Measurements from ENCODE around the gene EMID1. TPM values are rescaled to one million over a fixed set of nuclear protein-coding genes. Genes with fewer than 3 reads are reported as not detected.

The EMID1 gene
- 1.1 and 1.6 TPM in 2 replicates for polyA plus RNA-seq (2011; rRNA removed)
- polyA minus RNA-seq (2011; rRNA and poly(A)+ RNA removed) = 0.74 and 1.0 TPM in 2 replicates

DNA sequence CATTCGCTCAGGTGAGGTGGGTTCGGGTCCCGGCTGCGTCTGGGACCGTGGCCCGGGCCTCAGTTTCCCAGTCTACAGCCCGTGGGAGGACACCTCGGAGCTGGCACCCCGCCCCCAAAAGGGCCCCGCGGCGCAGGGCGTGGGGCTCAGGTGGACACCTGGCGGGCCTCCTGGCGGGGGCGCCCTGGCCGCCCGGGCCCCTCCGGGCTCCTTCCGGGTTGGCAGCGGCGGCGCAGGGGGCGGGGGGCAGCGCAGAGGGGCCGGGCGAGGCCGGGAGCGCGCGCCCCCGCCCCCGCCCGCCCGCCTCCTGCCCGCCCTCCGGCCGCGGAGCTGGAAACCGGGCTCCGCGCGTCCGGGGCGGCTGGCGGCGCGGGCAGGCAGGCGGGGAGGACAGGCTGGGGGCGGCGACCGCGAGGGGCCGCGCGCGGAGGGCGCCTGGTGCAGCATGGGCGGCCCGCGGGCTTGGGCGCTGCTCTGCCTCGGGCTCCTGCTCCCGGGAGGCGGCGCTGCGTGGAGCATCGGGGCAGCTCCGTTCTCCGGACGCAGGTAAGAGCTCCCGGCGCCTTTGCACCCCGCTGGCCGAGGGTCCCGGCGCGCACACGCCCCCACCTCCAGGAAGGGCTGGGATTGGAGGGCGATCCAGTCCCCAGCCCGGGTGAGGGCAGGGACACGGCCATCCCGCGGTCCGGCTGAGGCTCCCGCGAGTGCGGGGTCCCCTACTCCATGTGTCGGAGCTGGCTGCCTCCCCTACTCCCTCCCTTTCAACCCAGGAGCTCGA lies at the start of gene EMID1:
TSS of gene EMID1 (plus strand) at position 303 of the 778 bp plus-strand sequence. CDS start at position 446, 143 bp downstream.
- TF ChIP-seq, protein P1, sequence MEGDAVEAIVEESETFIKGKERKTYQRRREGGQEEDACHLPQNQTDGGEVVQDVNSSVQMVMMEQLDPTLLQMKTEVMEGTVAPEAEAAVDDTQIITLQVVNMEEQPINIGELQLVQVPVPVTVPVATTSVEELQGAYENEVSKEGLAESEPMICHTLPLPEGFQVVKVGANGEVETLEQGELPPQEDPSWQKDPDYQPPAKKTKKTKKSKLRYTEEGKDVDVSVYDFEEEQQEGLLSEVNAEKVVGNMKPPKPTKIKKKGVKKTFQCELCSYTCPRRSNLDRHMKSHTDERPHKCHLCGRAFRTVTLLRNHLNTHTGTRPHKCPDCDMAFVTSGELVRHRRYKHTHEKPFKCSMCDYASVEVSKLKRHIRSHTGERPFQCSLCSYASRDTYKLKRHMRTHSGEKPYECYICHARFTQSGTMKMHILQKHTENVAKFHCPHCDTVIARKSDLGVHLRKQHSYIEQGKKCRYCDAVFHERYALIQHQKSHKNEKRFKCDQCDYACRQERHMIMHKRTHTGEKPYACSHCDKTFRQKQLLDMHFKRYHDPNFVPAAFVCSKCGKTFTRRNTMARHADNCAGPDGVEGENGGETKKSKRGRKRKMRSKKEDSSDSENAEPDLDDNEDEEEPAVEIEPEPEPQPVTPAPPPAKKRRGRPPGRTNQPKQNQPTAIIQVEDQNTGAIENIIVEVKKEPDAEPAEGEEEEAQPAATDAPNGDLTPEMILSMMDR (IDR thresholded peaks at IDR 0.05; ENCODE audit: low read depth, low read length) = peak; percentile 31; the same call in 1 of the 2 replicates
- no peaks in the 10 kb centered on the region; the same call in 1 of the 2 replicates for H3K9me3 ChIP-seq (ENCODE audit: control insufficient read depth, insufficient read depth, low read length)
- ChIA-PET CTCF (interaction anchor here (0.5 to 1.9 kb wide), 4 partner anchors 40 to 128 kb away, joined by 3 to 7 read pairs (median 6); no protein-coding TSS in a partner anchor), POLR2A (interaction anchor here (0.6 kb wide), 1 partner anchor 63 kb away, joined by 3 read pairs; no protein-coding TSS in a partner anchor)
- peaks cover 23% of the 10 kb centered on the region for H3K27me3 ChIP-seq (ENCODE audit: control insufficient read depth, insufficient read depth, low read length)
- no peak within 1 kb of the TSS for H3K27ac ChIP-seq (ENCODE audit: low read depth, low read length)
- H3K4me3 ChIP-seq (ENCODE audit: low read depth, low read length) = peak within 1 kb of the TSS; percentile 63
- no peak for DNase-seq (ENCODE audit: low read depth, low spot score)

GRCh38 chr22:29155966-29156365 lies 49.7 kb upstream of the EMID1 start:
- peaks cover 3% of the 10 kb centered on the region for H3K27me3 ChIP-seq (ENCODE audit: control insufficient read depth, insufficient read depth, low read length)
- CTCF ChIA-PET = interaction anchor here (0.7 to 2.6 kb wide), 2 partner anchors 90 to 767 kb away, joined by 3 to 14 read pairs; no protein-coding TSS in a partner anchor
- DNase-seq (ENCODE audit: low read depth, low spot score) = no peak
- POLR2A ChIA-PET = no interaction called here
- H3K27ac ChIP-seq (ENCODE audit: low read depth, low read length) = no peak overlapping the region
- H3K9me3 ChIP-seq (ENCODE audit: control insufficient read depth, insufficient read depth, low read length) = no peaks in the 10 kb centered on the region
- TF ChIP-seq, protein P1 (IDR thresholded peaks at IDR 0.05; ENCODE audit: low read depth, low read length) = no peak
- no peak overlapping the region for H3K4me3 ChIP-seq (ENCODE audit: low read depth, low read length)

- Histone ChIP-seq H3K4me3 (ENCODE audit: low read depth, low read length) (no peak overlapping the region), H3K27me3 (ENCODE audit: control insufficient read depth, insufficient read depth, low read length) (peaks cover 3% of the 10 kb centered on the region), H3K9me3 (ENCODE audit: control insufficient read depth, insufficient read depth, low read length) (no peaks in the 10 kb centered on the region), H3K27ac (ENCODE audit: low read depth, low read length) (no peak overlapping the region)
- DNase-seq (ENCODE audit: low read depth, low spot score) = no peak
- TF ChIP-seq, protein P1 (IDR thresholded peaks at IDR 0.05; ENCODE audit: low read depth, low read length) = peak; percentile 51
- CTCF ChIA-PET = interaction anchor here (1.0 to 2.6 kb wide), 2 partner anchors 89 to 301 kb away, joined by 4 to 14 read pairs; no protein-coding TSS in a partner anchor
- POLR2A ChIA-PET = no interaction called here
Measured at GRCh38 chr22:29156507-29156906, 49.2 kb upstream of the EMID1 start.

DNA sequence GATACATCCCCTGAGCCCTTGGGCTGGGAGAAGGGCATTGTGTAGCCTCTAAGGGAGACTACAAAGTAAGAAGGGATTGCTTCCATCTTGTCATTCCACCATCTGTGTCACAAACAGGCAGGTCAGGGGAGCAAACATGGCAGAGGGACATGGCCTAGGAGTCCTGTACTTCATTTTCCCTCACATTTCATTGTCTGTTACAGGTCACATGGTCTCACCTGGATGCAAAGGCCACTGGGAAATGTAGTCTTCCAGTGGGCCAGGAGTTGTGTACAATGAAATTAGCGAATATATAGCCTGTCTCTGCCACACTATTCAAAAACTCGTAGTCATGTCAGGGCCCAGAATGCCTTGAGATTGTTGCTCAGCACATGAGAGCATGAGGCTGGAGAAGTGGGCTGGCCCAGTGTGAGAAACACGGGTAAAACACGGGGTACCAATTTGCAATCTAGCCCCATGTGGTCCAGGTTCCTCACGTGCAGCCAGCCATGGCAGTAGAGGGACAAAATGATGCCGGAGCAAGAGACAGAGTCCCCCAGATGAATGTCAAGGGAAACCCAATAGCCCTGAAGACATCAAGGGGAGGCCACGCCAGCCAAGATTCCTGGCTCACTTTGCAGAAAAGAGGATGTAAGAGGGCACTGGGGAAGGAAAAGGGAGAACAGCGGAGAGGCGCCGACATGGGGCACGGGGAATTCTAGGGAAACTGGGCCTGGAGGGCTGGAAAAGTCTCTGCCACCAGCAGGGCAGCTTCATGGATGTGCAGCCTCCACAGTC lies 47.7 kb upstream of the EMID1 start:
- no peak for DNase-seq (ENCODE audit: low read depth, low spot score)
- H3K27ac ChIP-seq (ENCODE audit: low read depth, low read length) = no peak overlapping the region
- TF ChIP-seq, protein P1 (IDR thresholded peaks at IDR 0.05; ENCODE audit: low read depth, low read length) = no peak
- peaks cover 3% of the 10 kb centered on the region for H3K27me3 ChIP-seq (ENCODE audit: control insufficient read depth, insufficient read depth, low read length)
- no peaks in the 10 kb centered on the region for H3K9me3 ChIP-seq (ENCODE audit: control insufficient read depth, insufficient read depth, low read length)
- no peak overlapping the region for H3K4me3 ChIP-seq (ENCODE audit: low read depth, low read length)
- ChIA-PET CTCF (interaction anchor here (2.6 kb wide), 1 partner anchor 88 kb away, joined by 14 read pairs; no protein-coding TSS in a partner anchor), POLR2A (interaction anchor here (0.7 kb wide), 1 partner anchor 114 kb away, joined by 11 read pairs; no protein-coding TSS in a partner anchor)
